DLD1 (cell line): ENCODE measurements around the gene EMID1.

Source experiments
- in situ Hi-C: cut with HindIII; loops from 2 replicates; pipeline ENCODE4 v1.10.0; 2017; ENCODE audit warnings: low sequenced_read_pairs

The EMID1 gene

DNA sequence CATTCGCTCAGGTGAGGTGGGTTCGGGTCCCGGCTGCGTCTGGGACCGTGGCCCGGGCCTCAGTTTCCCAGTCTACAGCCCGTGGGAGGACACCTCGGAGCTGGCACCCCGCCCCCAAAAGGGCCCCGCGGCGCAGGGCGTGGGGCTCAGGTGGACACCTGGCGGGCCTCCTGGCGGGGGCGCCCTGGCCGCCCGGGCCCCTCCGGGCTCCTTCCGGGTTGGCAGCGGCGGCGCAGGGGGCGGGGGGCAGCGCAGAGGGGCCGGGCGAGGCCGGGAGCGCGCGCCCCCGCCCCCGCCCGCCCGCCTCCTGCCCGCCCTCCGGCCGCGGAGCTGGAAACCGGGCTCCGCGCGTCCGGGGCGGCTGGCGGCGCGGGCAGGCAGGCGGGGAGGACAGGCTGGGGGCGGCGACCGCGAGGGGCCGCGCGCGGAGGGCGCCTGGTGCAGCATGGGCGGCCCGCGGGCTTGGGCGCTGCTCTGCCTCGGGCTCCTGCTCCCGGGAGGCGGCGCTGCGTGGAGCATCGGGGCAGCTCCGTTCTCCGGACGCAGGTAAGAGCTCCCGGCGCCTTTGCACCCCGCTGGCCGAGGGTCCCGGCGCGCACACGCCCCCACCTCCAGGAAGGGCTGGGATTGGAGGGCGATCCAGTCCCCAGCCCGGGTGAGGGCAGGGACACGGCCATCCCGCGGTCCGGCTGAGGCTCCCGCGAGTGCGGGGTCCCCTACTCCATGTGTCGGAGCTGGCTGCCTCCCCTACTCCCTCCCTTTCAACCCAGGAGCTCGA is at the start of gene EMID1:
TSS of gene EMID1 (plus strand) at position 303 of the 778 bp plus-strand sequence. CDS start at position 446, 143 bp downstream.
- in situ Hi-C loops: no loop called here

- in situ Hi-C loops: no loop called here
Observed at GRCh38 chr22:29155966-29156365, 49.7 kb upstream of the EMID1 start.

DNA sequence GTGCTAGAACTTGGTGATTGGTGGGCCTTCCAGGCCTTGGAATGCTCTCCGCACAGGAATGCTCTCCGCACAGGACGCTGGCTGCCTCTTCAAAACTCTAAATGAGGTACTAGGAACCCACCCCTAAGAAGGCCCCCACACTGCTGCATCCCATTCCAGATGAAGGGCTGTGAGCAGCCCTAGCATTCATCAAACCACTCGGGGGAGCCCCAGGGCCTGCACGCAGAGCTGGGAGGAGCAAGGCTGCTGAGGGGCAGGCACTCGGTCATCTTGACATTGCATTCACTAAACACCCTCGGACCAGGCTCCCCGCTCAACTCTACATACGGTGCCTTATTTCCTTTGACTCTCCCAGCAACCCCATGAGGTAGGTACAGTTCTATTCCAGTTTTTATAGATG is 49.2 kb upstream of the EMID1 start:
- in situ Hi-C loops: no loop called here

- in situ Hi-C loops: no loop called here
Observed at GRCh38 chr22:29157759-29158535, 47.7 kb upstream of the EMID1 start.

DNA sequence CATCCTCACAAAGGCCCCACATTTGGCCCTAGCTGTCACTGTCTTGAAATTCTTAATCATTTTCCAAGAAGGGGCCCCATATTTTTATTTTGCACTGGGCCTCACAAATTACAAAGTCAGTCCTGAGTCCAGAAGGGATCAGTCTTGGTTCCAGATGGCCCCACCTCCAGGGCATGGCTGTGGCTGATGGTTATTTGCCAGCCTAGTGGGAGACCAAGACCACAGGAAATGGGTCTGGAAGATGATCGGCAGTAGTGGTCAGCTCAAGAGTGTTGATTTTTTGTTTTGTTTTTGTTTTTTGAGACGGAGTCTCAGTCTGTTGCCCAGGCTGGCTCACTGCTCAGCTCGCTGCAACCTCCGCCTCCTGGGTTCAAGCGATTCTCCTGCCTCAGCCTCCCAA is 47.1 kb upstream of the EMID1 start:
- in situ Hi-C loops: no loop called here

DNA sequence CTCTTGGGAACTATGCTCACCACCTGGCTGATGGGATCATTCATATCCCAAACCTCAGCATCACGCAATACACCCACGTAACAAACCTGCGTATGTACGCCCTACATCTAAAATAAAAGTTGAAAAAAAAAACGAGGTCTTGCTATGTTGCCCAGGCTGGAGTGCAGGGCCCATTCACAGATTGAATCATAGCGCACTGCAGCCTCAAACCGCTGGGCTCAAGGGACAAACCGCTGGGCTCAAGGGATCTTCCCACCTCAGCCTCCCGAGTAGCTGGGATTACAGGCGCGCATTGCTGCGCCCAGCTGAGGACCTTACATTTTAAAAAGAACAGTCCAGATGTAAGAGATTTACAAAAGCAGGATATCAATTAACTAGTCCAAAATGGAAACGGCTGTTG is 41.9 kb upstream of the EMID1 start:
- in situ Hi-C loops: no loop called here

DNA sequence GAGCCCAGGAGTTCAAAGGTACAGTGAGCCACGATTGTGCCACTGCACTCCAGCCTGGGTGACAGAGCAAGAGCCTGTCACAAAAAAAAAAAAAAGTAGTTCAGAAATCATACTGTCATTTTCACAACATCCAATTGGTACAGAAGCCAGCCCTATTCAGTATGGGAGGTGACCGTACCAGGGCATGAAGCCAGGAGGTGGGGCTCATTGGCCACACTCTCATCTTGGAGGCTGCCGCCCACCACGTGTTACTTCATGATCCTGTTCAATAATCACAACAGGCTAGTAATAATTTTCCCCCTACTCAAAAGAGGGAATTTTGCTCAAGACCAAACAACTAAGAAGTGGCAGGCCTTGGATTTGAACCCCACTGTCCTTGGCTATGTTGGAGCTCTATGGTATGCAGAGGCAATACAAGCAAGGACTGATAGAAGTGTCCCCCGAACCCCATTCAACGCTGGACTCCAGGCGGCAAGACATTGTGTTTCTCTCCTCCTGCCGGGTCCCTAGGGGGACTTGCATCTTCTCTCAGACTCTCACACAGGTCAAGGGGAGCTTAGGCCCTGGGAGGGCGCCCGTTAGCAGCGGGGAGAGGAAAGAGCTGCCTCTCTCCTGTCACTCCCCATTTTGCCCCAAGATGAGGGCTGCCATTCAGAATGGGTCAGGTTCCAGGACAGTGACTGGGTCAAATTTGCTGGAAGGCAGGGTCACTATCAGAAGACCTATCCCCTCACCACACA is 40.2 kb upstream of the EMID1 start:
- in situ Hi-C loops: no loop called here

DNA sequence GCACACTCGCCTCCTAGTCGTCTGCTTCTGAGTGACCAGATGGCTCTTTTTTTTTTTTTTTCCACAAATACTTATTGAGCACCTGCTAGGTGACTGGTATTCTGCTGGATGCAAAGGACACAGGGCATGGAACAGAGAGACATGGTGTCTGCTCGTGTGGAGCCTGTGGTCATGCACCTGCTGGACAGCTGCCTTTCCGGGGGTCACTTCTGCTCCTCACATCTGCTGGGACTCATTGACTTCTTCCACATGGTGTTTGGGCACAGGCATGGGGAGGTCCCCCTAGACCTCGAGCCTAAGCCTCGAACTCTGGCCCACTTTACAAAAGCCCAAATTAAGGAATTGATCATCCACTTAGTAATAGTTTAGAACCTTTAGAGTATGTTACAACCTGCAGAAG is 39.5 kb upstream of the EMID1 start:
- in situ Hi-C loops: no loop called here

GRCh38 chr22:29167032-29167911 is 38.4 kb upstream of the EMID1 start:
- in situ Hi-C loops: no loop called here

DNA sequence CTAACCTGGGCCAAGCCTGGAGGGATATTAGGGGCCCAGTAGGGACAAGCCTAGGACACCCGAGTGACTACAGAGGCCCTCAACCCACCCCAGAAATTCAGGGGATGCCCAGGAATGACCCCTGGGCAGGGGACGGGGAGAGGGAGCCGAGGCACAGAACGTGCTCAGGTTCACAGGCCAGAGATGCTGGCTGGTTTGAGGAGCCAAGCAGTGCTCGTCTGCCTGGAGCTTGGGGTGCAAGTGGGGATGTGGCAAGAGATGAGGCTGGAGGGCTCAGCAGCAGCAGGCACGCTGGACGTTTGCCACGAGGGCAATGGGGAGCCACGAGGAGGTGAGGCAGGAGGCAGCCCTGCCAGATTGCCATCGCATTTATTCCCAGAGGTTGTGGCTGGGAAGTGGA is 34.0 kb upstream of the EMID1 start:
- in situ Hi-C loops: no loop called here

- in situ Hi-C loops: no loop called here
Observed at GRCh38 chr22:29172216-29172615, 33.5 kb upstream of the EMID1 start.

DNA sequence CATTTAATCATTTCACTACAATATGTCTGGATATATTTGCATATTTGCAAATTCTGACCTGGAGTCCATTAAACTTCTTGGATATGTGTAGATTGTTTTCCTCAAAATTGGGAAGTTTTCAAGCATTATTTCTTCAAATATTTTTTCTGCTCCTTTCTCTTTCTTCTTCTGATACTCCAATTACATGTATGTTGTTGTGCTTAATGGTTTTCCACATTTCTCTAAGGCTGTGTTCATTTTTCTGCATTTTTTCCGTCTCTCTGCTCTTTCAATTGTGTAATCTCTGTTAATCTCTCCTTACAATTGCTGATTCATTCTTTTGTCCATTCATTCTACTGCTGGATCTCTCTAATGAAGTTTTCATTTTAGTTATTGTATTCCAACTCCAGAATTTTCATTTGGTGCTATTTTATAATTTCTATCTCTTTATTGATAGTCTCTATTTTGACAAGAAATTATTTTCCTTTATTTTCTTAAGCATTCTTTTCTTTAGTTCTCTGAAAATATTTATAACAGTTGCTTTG is 30.3 kb upstream of the EMID1 start:
- in situ Hi-C loops: no loop called here

GRCh38 chr22:29183971-29184848 is 21.5 kb upstream of the EMID1 start:
- in situ Hi-C loops: no loop called here

DNA sequence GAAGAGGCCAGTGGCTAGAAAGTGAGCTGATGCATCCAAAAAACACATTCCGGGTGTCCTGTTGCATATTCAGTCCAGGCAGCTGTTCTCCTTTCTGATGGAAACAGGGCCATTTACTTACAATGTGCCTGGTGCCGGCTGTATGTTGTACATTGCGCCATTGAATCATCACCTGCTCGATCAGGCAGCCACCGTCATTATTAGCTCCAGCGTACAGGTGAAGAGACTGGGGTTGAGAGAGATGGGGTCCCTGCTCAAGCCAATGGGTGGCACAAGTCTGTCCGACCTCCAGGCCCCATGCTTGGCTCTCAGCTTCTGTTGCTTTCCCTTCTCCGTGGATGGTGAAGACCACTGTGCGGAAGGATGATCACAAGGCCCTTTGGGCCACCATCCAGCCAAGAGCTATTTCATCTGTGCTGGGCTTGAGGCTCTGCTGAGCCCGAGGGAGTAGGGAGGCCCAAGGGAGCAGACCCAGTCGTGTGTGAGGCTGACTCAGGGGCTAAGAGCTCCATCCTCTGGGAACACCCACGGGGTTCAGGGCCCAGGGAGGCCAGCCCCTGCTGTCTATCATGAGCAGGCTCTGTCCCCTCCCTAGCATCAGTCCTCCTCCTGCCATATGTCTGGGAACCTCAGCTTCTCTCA is 20.7 kb upstream of the EMID1 start:
- in situ Hi-C loops: no loop called here

GRCh38 chr22:29186302-29186701 is 19.4 kb upstream of the EMID1 start:
- in situ Hi-C loops: no loop called here

DNA sequence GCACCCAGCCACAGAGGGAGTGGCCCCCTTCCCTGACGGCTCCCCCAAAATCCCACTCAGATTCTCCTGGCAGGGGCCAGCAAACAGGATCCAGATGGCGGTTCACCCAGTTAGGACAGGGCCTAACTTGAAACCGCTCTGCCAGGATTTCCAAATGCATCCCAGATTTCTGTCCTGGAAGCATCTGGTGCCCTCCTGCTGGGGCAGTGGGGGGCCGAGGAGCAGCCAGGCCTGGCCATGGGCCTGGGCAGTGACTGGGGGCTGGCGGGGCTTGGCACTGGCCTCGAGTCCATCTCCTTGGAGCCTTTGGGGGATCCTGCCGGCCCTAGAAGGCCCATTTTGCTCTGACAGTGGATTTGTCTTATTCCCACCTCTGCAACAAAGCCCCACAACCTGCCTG is 17.9 kb upstream of the EMID1 start:
- in situ Hi-C loops: no loop called here

DNA sequence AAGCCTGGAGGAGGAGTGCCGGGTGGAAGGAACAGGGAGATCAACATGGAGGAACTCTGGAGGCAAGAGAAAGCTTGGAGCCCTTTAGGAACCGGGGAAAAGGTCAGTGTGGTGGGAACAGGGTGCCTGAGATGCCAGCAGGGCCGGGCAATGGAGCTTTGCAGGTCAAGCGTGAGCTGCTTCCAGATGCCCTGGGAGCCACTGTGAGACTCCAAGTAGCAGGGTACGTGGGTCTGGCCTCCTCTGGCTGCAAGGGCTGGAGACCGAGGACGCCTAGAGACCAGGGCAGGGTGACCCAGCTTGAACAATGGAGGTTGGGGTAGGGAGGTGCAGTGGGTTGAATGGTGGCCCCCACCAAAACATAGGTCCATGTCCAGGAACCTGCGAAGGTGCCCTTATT is 15.6 kb upstream of the EMID1 start:
- in situ Hi-C loops: no loop called here

GRCh38 chr22:29190918-29191317 is 14.8 kb upstream of the EMID1 start:
- in situ Hi-C loops: no loop called here

DNA sequence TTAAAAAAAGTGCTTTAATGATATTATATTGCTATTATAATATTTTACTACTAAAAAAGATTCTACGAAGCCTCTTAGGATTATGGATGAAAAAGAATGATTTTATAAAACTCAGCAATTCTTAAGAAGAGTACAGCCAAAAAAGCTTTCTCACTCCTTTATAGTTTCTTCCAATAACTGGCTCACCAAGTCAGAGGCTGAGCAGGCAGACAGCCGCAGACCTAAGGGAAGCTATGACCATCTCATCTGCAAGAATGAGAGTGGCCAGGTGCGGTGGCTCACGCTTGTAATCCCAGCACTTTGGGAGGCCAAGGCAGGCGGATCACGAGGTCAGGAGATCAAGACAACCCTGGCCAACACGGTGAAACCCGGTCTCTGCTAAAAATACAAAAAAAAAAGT is 12.7 kb upstream of the EMID1 start:
- in situ Hi-C loops: no loop called here
